Endodermal cell (in vitro differentiated cells): ENCODE data around the gene DLX2. TPM values are rescaled to one million over a fixed set of nuclear protein-coding genes. Genes with fewer than 3 reads are reported as not detected.

Experiments
- DNase-seq: peaks from one replicate; pipeline ENCODE4 v3.0.0-alpha.2; 2017
- H3K27ac ChIP-seq: 2 replicates; pipeline ENCODE4 v1.5.1; 2013; ENCODE audit warnings: mild to moderate bottlenecking, low read depth, low read length, moderate library complexity
- H3K27me3 ChIP-seq: 2 replicates; pipeline ENCODE4 v1.6.1; 2013; ENCODE audit warnings: mild to moderate bottlenecking, low read length, moderate library complexity; ENCODE audit not compliant: insufficient read depth, control insufficient read depth, poor library complexity, severe bottlenecking
- H3K36me3 ChIP-seq: 2 replicates; pipeline ENCODE4 v1.7.0; 2013; ENCODE audit warnings: mild to moderate bottlenecking, low read length, moderate library complexity; ENCODE audit not compliant: control insufficient read depth, insufficient read depth
- H3K4me1 ChIP-seq: one replicate; pipeline ENCODE4 v1.7.0; 2013; ENCODE audit warnings: low read length; ENCODE audit not compliant: control insufficient read depth, insufficient read depth
- H3K4me3 ChIP-seq: 2 replicates; pipeline ENCODE4 v1.5.1; 2013; ENCODE audit warnings: mild to moderate bottlenecking, low read length, moderate library complexity
- H3K9ac ChIP-seq: 2 replicates; pipeline ENCODE4 v1.6.1; 2013; ENCODE audit warnings: mild to moderate bottlenecking, low read length, moderate library complexity; ENCODE audit not compliant: poor library complexity, severe bottlenecking; ENCODE audit errors: extremely low read depth
- H3K9me3 ChIP-seq: 2 replicates; pipeline ENCODE4 v1.6.1; 2013; ENCODE audit warnings: mild to moderate bottlenecking, low read length, moderate library complexity; ENCODE audit not compliant: control insufficient read depth
- H3K27ac Mint-ChIP-seq: 2 replicates; pipeline ENCODE4 v1.8.0; 2020; ENCODE audit warnings: mixed read lengths
- H3K27me3 Mint-ChIP-seq: 2 replicates; pipeline ENCODE4 v1.8.0; 2021; ENCODE audit warnings: mild to moderate bottlenecking, mixed read lengths; ENCODE audit not compliant: insufficient read depth
- H3K36me3 Mint-ChIP-seq: 2 replicates; pipeline ENCODE4 v1.8.0; 2020; ENCODE audit warnings: low read depth, mixed read lengths
- H3K4me1 Mint-ChIP-seq: 2 replicates; pipeline ENCODE4 v1.8.0; 2020; ENCODE audit warnings: mixed read lengths
- H3K4me3 Mint-ChIP-seq: 2 replicates; pipeline ENCODE4 v1.8.0; 2020; ENCODE audit warnings: mild to moderate bottlenecking, moderate library complexity, mixed read lengths
- H3K9me3 Mint-ChIP-seq: 2 replicates; pipeline ENCODE4 v1.8.0; 2020; ENCODE audit warnings: mild to moderate bottlenecking, mixed read lengths
- WGBS, 2 experiments: methylation state at CpG; one replicate each; pipeline versions ENCODE4 v1.1.5 to v1.1.7; 2013; ENCODE audit warnings: missing lambda C conversion rate in 2 of 2, mixed read lengths in 1 of 2; ENCODE audit not compliant: insufficient coverage in 1 of 2, insufficient read length in 1 of 2; 5-methylcytosine and 5-hydroxymethylcytosine counted together
- total RNA-seq, 2 donors: library from RNA; stranded (reverse); fragmentation: NEBNext Ultra II Directional in 1 of 2; extraction: Animal tissue kit (Norgen Biotek cat#: 25700) in 1 of 2; gene quantifications; 2 replicates in 1 of 2; 3 replicates in 1 of 2; pipeline ENCODE4 v1.2.1, GENCODE V29; 2021
- TF ChIP-seq, protein P1 (sequence below): fragments of 200-600 bp; sonication (generic); conservative IDR thresholded peaks from 2 replicates; pipeline ENCODE4 v1.5.0; 2021; ENCODE audit warnings: antibody characterized with exemption, mild to moderate bottlenecking

Gene DLX2
- total RNA-seq, 2 donors from 2014 or later: 0.13 TPM; not detected in 1

GRCh38 chr2:172058660-172059059 is 44.0 kb downstream of the DLX2 start:
- Histone ChIP-seq H3K4me3 (no peak overlapping the region), H3K9ac (no peak overlapping the region), H3K4me1 (no peaks in the 10 kb centered on the region), H3K27me3 (no peaks in the 10 kb centered on the region), H3K27ac (no peak overlapping the region), H3K36me3 (no peaks in the 10 kb centered on the region), H3K9me3 (no peaks in the 10 kb centered on the region)
- no peaks in the 10 kb centered on the region for H3K27me3 Mint-ChIP-seq
- TF ChIP-seq, protein P1, sequence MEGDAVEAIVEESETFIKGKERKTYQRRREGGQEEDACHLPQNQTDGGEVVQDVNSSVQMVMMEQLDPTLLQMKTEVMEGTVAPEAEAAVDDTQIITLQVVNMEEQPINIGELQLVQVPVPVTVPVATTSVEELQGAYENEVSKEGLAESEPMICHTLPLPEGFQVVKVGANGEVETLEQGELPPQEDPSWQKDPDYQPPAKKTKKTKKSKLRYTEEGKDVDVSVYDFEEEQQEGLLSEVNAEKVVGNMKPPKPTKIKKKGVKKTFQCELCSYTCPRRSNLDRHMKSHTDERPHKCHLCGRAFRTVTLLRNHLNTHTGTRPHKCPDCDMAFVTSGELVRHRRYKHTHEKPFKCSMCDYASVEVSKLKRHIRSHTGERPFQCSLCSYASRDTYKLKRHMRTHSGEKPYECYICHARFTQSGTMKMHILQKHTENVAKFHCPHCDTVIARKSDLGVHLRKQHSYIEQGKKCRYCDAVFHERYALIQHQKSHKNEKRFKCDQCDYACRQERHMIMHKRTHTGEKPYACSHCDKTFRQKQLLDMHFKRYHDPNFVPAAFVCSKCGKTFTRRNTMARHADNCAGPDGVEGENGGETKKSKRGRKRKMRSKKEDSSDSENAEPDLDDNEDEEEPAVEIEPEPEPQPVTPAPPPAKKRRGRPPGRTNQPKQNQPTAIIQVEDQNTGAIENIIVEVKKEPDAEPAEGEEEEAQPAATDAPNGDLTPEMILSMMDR: no peak
- no peak overlapping the region for H3K4me3 Mint-ChIP-seq
- WGBS, 2 experiments: 93 to 94% methylated on average over 5 of the region's 5 CpGs
- H3K27ac Mint-ChIP-seq: no peak overlapping the region
- H3K9me3 Mint-ChIP-seq: no peaks in the 10 kb centered on the region
- H3K4me1 Mint-ChIP-seq: peaks cover 1% of the 10 kb centered on the region
- DNase-seq: no peak
- H3K36me3 Mint-ChIP-seq: no peaks in the 10 kb centered on the region

- no peak overlapping the region for H3K4me3 ChIP-seq
- no peaks in the 10 kb centered on the region for H3K9me3 ChIP-seq
- H3K27ac ChIP-seq: no peak overlapping the region
- H3K9me3 Mint-ChIP-seq: no peaks in the 10 kb centered on the region
- H3K27me3 Mint-ChIP-seq: no peaks in the 10 kb centered on the region
- TF ChIP-seq, protein P1: no peak
- H3K36me3 Mint-ChIP-seq: no peaks in the 10 kb centered on the region
- H3K36me3 ChIP-seq: no peaks in the 10 kb centered on the region
- no peak for DNase-seq
- H3K4me1 Mint-ChIP-seq: peaks cover 1% of the 10 kb centered on the region
- H3K27me3 ChIP-seq: no peaks in the 10 kb centered on the region
- no peaks in the 10 kb centered on the region for H3K4me1 ChIP-seq
- H3K27ac Mint-ChIP-seq: no peak overlapping the region
- no peak overlapping the region for H3K4me3 Mint-ChIP-seq
- no peak overlapping the region for H3K9ac ChIP-seq
- 86 to 91% methylated on average over 1 to 2 of the region's 2 CpGs for WGBS, 2 experiments
Observed at GRCh38 chr2:172056293-172056692, 46.4 kb downstream of the DLX2 start.

- 100% methylated on average over 1 of the region's 1 CpG; no CpG with 5 or more reads in 1 of the 2 experiments for WGBS, 2 experiments
- no peaks in the 10 kb centered on the region for H3K27me3 Mint-ChIP-seq
- no peaks in the 10 kb centered on the region for H3K9me3 ChIP-seq
- no peaks in the 10 kb centered on the region for H3K36me3 Mint-ChIP-seq
- H3K4me1 ChIP-seq: no peaks in the 10 kb centered on the region
- no peak overlapping the region for H3K27ac ChIP-seq
- H3K36me3 ChIP-seq: no peaks in the 10 kb centered on the region
- H3K4me3 Mint-ChIP-seq: no peak overlapping the region
- H3K27ac Mint-ChIP-seq: no peak overlapping the region
- H3K4me3 ChIP-seq: no peak overlapping the region
- no peak for DNase-seq
- H3K4me1 Mint-ChIP-seq: peaks cover 1% of the 10 kb centered on the region
- H3K27me3 ChIP-seq: no peaks in the 10 kb centered on the region
- TF ChIP-seq, protein P1: no peak
- H3K9ac ChIP-seq: no peak overlapping the region
- no peaks in the 10 kb centered on the region for H3K9me3 Mint-ChIP-seq
Observed at GRCh38 chr2:172053486-172053885, 49.2 kb downstream of the DLX2 start.
